GM21381 (cell line): Measurements from ENCODE around the gene SSH3.
"Not testable (repeated sequence)": the region's sequence is repeated elsewhere in the genome, so short reads cannot be mapped to it uniquely, and the experiment has no call there.

Experiments used
- ATAC-seq: cut with Tn5 transposase; IDR thresholded peaks from one replicate; pipeline ENCODE4 v1.9.1; 2021; ENCODE audit warnings: mild to moderate bottlenecking, moderate library complexity; ENCODE audit not compliant: unreplicated experiment

SSH3 gene

DNA sequence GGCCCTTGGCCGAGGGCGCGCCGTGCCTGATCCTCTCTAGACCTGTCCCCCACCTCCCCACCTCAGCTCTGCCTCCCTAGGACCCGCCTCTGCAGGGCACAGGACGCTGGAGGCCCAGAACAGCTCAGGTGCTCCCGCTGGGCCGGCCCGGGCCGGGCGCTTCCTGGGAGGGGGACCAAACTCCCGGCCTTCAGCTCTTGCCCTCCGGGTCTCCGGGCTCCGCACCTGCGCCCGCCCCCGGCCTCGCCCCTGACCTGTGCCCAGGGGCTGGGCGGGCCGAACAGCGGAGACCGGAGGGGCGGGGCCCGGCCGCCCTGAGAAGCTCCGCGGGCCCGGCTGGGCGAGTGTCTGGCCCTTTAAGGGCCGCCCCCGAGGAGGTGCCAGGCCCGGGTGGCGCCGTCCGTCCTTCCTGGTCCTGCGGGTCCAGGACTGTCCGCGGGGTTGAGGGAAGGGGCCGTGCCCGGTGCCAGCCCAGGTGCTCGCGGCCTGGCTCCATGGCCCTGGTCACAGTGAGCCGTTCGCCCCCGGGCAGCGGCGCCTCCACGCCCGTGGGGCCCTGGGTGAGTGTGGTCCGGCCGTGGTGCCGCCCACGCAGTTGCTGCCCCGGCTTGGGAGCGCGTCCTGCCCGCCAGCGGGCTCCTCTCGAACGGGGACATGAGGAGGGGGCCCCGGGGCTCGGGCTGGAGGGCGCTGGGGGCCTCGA is at the start of gene SSH3:
SSH3 (plus strand) TSS at position 399 of the 703 bp plus-strand sequence; CDS start at position 495, 96 bp downstream.
- no peak for ATAC-seq

DNA sequence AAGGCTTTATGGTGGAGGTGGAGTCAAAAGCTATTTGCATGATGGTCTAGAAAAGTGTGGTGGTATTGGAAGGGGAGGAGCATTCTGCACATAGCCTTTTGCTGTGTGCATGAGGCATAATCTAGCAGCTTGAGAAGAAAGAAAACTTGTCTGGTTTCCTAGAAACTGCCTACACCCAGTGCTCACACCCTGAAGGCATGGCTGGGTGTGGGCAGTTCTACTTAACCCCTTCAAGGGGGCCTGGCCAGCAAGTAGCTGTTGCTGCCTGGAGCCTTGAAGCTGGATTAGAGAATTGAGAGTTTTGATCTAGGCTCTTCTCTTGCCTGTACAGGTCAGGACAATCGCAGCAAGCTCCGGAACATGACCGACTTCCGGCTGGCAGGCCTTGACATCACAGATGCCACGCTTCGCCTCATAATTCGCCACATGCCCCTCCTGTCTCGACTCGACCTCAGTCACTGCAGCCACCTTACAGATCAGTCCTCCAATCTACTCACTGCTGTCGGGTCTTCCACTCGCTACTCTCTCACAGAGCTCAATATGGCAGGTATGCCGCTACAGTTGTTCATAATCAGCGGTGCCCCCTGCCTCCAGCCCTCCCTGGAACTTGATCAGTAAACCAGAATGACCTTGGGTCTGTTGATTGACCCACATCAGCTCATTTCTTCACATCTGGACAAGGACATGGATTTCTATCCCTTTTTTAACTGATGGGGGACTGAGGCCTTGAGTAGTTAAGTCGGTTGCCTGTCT is 49.3 kb upstream of the SSH3 start:
- ATAC-seq, result no peak

GRCh38 chr11:67254798-67255197 is 48.5 kb upstream of the SSH3 start:
- no peak for ATAC-seq

DNA sequence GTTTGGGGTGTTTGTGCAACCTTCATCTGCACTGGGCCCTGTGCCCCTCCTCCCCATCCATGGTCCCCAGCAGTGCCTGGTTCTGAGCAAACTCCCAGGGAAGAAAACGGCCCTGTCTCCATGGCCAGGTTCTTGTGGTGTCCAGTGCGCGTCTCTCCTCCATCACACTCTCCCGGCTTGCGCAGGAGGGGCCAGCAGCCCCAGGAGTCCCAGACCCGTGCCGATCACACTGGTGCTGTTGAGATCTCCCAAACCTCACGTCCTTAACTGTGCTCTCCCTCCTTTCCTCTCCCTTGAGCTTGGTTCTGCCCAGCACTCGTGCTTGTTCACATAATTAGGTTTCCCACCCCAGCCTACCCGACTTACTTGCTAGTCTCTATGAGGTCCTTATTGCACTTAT is 48.0 kb upstream of the SSH3 start:
- no peak for ATAC-seq

DNA sequence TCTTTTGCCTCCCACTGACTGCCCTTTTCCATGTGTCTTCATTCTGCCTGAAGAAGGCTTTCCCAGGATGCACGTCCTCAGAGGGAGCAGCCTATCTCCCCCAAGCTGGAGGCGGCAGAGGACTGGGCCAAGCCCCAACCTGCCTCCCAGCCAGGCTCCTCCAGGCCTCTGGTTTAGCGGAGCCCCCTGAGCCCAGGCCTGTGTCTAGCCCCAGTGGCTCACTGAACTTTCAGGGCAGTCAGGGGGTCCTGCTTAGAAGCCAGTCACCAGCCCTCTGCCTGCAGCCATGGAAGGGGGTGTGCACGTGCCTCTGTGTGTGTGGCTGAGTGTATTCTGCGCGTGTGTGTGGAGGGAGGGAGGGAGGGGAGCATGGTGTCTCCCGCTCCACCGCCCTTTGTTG is 47.5 kb upstream of the SSH3 start:
- ATAC-seq, result no peak

GRCh38 chr11:67256477-67257135 is 46.7 kb upstream of the SSH3 start:
- no peak for ATAC-seq

GRCh38 chr11:67260406-67260805 is 42.9 kb upstream of the SSH3 start:
- ATAC-seq, result no peak

- not testable (repeated sequence) for ATAC-seq
These were observed 42.3 kb upstream of the SSH3 start for GRCh38 chr11:67260885-67261639.

DNA sequence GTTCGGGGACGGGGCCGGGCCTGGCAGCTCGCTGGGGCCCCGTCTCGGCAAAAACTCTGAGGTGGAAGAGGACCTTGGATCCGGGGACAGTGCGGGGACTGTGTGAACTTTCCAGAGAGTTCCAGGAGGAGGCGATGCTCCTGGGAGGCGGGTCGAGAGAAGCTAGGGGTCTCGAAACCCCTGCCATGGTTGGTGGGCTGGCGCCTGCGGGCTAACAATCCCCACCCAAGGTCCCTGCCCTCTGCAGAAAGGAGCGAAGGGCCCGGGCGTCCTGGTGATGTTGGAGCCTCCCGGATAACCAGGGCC is 41.7 kb upstream of the SSH3 start:
- no peak for ATAC-seq

- ATAC-seq, result no peak
These were observed 41.2 kb upstream of the SSH3 start for GRCh38 chr11:67261946-67262681.

GRCh38 chr11:67262731-67263675 is 40.3 kb upstream of the SSH3 start:
- no peak for ATAC-seq

DNA sequence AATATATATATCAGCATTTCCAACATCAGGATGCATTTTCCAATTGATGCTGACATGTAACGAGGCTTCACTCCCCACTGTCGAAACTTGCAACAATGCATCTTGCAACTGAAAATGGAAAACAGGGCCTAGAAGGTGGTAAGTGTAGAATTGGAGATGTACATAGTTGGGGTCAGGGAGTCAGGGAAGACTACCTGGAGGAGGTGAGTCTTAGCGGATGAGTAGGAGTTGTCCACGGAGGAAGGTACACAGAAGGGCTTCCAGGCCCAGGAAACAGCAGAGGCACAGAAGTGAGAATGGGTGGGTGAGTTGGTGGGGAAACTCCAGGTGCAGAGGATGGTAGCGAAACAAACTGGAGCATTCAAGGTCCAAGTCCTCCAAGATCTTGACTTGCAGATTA is 39.1 kb upstream of the SSH3 start:
- no peak for ATAC-seq

GRCh38 chr11:67264877-67265632 is 38.3 kb upstream of the SSH3 start:
- no peak for ATAC-seq

- peak; percentile 36 for ATAC-seq
These were observed 37.5 kb upstream of the SSH3 start for GRCh38 chr11:67265633-67266448.

DNA sequence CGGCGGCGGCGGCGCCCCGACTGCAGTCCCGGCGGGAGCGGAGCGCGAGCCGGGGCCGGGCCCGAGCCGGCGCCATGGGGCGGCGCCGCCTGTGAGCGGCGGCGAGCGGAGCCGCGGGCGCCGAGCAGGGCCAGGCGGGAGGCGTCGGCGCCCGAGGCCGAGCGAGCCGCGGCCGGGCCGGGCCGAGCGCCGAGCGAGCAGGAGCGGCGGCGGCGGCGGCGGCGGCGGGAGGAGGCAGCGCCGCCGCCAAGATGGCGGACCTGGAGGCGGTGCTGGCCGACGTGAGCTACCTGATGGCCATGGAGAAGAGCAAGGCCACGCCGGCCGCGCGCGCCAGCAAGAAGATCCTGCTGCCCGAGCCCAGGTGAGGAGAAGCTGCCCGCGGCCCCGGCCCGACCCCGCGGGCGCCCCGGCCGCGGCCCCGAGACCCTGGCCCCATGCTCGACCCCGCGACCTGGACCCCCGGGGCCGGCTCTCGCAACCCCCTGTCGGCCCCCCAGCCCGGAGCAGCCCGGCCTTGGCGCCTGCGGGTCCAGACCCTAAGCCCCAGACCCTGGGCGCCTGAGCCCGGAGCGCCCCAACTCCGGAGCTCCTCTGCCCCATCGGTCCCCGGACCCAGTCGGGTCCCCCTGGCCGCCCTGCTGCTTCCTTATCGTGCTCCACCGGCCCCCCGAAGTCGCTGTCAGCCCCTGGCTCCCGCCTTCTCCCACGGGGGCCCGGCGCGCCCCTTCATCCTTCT is 36.7 kb upstream of the SSH3 start, which contains the start of gene GRK2:
GRK2 (plus strand) TSS at position 25 of the 739 bp plus-strand sequence; CDS start at position 252, 227 bp downstream.
- peak; percentile 0 for ATAC-seq

DNA sequence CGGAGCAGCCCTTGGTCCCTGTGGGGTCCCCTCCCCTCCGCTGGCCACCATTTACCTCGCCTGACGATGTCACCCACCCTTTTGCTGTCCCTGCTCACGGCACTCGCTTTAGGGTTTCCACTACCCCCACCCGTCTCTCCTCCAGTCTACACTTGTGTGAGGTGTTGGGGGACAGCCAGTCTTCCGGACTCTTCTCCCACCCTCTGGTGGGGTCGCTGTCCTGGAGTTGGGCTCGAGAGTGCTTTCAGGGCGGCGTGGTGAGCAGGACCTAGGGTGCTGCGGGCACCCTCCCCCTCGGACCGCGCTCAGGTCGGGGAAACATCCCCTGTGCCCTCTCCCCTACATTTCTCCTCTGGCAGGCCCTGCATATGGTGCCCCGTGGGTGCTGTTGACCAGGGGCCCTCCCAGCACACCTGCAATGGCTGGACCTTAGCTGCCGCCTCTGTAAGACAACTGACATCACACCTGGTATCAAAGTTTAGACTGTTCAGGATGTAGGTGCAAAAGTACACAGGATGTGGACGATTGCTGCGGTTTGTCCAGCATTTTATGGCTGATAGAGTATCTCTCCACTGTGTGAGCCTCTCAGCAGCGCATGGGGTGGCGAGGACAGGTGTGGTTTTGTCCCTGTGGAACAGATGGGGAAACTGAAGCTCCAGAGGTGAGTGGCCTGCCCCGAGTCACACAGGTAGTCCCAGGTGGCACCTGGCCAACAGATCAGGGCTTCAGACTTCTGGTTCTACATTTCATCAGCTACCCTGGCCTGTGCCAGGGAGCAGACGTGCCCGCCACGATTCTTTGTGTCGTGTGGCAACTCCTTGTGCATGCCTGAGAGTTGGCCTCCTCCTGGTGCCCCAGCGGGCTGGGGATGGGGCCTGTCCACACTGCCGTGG is 35.9 kb upstream of the SSH3 start:
- no peak for ATAC-seq
